ENCODE results near the gene NFKBIB. TPM values are rescaled to one million over a fixed set of nuclear protein-coding genes. Genes with fewer than 3 reads are reported as not detected.

NFKBIB gene
- total RNA-seq, 1 experiment from 2014 or later: 33.8 TPM

GRCh38 chr19:38875656-38876395, 23.9 kb upstream of the NFKBIB start:
- no peak overlapping the region for H2AK5ac ChIP-seq (ENCODE audit: insufficient read length, low read length)
- H4K91ac ChIP-seq (ENCODE audit: insufficient read length, low read depth, low read length): no peak overlapping the region
- TF ChIP-seq CTCF (conservative IDR thresholded peaks at IDR 0.05): no peak; the same call in 1 of the 3 replicates
- no peak overlapping the region for H4K8ac ChIP-seq (replicated peaks; ENCODE audit: insufficient read length, low read depth, low read length)
- H3K79me2 ChIP-seq (ENCODE audit: insufficient read depth, low read length): no peaks in the 10 kb centered on the region
- Mint-ChIP-seq H3K9me3 (no peaks in the 10 kb centered on the region), H3K4me1 (peaks cover 19 to 26% of the 10 kb centered on the region in 2 experiments), H3K4me3 (no peak overlapping the region; a peak in 1 of 5 replicates), H3K27me3 (ENCODE audit: low read depth) (peaks cover 2% of the 10 kb centered on the region), H3K36me3 (ENCODE audit: insufficient read depth in 1 of 3, low read depth in 3 of 3) (no peaks in the 10 kb centered on the region), H3K27ac (peak overlapping the region in 2 of 3 experiments; percentile 40 to 85; a peak in 2 of 7 replicates)
- no peak for DNase-seq
- H3K23me2 ChIP-seq (ENCODE audit: insufficient read length, low read depth, low read length, poor library complexity, severe bottlenecking): no peaks in the 10 kb centered on the region
- H2BK12ac ChIP-seq (ENCODE audit: insufficient read length, low read depth, low read length): no peak overlapping the region
- H4K5ac ChIP-seq (ENCODE audit: insufficient read length, low read depth, low read length): no peak overlapping the region
- H3K4me2 ChIP-seq (ENCODE audit: insufficient read depth, insufficient read length, low read length): no peak overlapping the region
- H3K79me1 ChIP-seq (ENCODE audit: insufficient read depth, low read depth, low read length, poor library complexity, severe bottlenecking): no peaks in the 10 kb centered on the region
- no peak overlapping the region for H3K27ac ChIP-seq (ENCODE audit: insufficient read length, low read depth, low read length)
- H3K4me1 ChIP-seq (ENCODE audit: insufficient read depth, low read length): peaks cover 3% of the 10 kb centered on the region; the same call in 1 of the 2 replicates
- no peak overlapping the region for H3K9ac ChIP-seq (ENCODE audit: extremely low read depth, insufficient read length, low read length)
- no peak overlapping the region for H3K23ac ChIP-seq (ENCODE audit: insufficient read length, low read depth, low read length)
- H2BK20ac ChIP-seq (ENCODE audit: low read depth, low read length, poor library complexity, severe bottlenecking): no peak overlapping the region
- H3T11ph ChIP-seq (ENCODE audit: low read length): no peak overlapping the region
- H3K56ac ChIP-seq (ENCODE audit: insufficient read length, low read depth, low read length): no peak overlapping the region
- no peak overlapping the region for H3K4ac ChIP-seq (ENCODE audit: low read depth, low read length)
- H2AFZ ChIP-seq (ENCODE audit: low read length): no peak overlapping the region
- no peak overlapping the region for H2BK120ac ChIP-seq (ENCODE audit: low read depth, low read length, poor library complexity, severe bottlenecking)
- no peak overlapping the region for H3K14ac ChIP-seq (ENCODE audit: insufficient read depth, low read length)
- H2BK5ac ChIP-seq (ENCODE audit: insufficient read length, low read length): no peak overlapping the region
- no peak overlapping the region for H3K18ac ChIP-seq (ENCODE audit: insufficient read length, low read depth, low read length)
- H2BK15ac ChIP-seq (ENCODE audit: low read depth, low read length): no peak overlapping the region
- peaks cover 2% of the 10 kb centered on the region for H3K27me3 ChIP-seq (ENCODE audit: insufficient read depth, low read length)
- no peaks in the 10 kb centered on the region for H3K9me3 ChIP-seq (ENCODE audit: control insufficient read depth, low read depth, low read length)
- H4K20me1 ChIP-seq (ENCODE audit: control insufficient read depth, insufficient read depth, insufficient read length): no peaks in the 10 kb centered on the region
- no CpG with 5 or more reads among the region's 6 CpGs for WGBS (ENCODE audit: extremely low coverage, insufficient read length, low lambda C conversion rate)
